Adipose tissue (tissue), 3 donors: ENCODE data around the gene SOX6. TPM values are rescaled to one million over a fixed set of nuclear protein-coding genes. Genes with fewer than 3 reads are reported as not detected.

Source experiments
- H3K27ac ChIP-seq: one replicate; pipeline ENCODE4 v1.5.1; 2013; ENCODE audit warnings: low read depth, low read length
- WGBS, 3 donors: extraction: QIAGEN DNeasy Blood & Tissue Kit; methylation state at CpG; one replicate each; pipeline ENCODE4 v1.1.7; 2013; 5-methylcytosine and 5-hydroxymethylcytosine counted together
- polyA plus RNA-seq, 3 donors: library from polyadenylated mRNA; stranded (reverse); fragments of 200-250 nt; gene quantifications; one replicate each; pipeline ENCODE4 v1.2.3, GENCODE V29; 2013
- donor health status: healthy with polysubstance abuse.
- donor health status: Bipolar disorder and iron deficiency.
- donor health status: healthy.

The SOX6 gene
- polyA plus RNA-seq, 3 donors = 1.3 to 3.2 (median 1.7) TPM

GRCh38 chr11:16291729-16292128 lies 64.6 kb downstream of the SOX6 start:
- WGBS, 3 donors = 1 to 92% (median 85%) methylated on average over 1 of the region's 1 CpG
- H3K27ac ChIP-seq = no peak overlapping the region

- H3K27ac ChIP-seq = no peak overlapping the region
- 90 to 94% (median 92%) methylated on average over 3 of the region's 3 CpGs for WGBS, 3 donors
These were observed 66.8 kb downstream of the SOX6 start for GRCh38 chr11:16289541-16289940.

- no peak overlapping the region for H3K27ac ChIP-seq
- 84 to 92% (median 89%) methylated on average over 3 of the region's 3 CpGs for WGBS, 3 donors
These were observed 68.6 kb downstream of the SOX6 start for GRCh38 chr11:16287630-16288280.

- no peak overlapping the region for H3K27ac ChIP-seq
- 48 to 68% (median 48%) methylated on average over 3 of the region's 3 CpGs for WGBS, 3 donors
These were observed 70.3 kb downstream of the SOX6 start for GRCh38 chr11:16286095-16286494.

GRCh38 chr11:16280256-16280682 lies 76.1 kb downstream of the SOX6 start:
- WGBS, 3 donors = 32 to 56% (median 37%) methylated on average over 5 of the region's 5 CpGs
- no peak overlapping the region for H3K27ac ChIP-seq

- no peak overlapping the region for H3K27ac ChIP-seq
These were observed 76.8 kb downstream of the SOX6 start for GRCh38 chr11:16279524-16279923.

- no peak overlapping the region for H3K27ac ChIP-seq
- 49 to 88% (median 67%) methylated on average over 1 of the region's 1 CpG for WGBS, 3 donors
These were observed 77.4 kb downstream of the SOX6 start for GRCh38 chr11:16278979-16279378.

- 93 to 97% (median 95%) methylated on average over 2 of the region's 2 CpGs for WGBS, 3 donors
These were observed 78.1 kb downstream of the SOX6 start for GRCh38 chr11:16278273-16278672.

GRCh38 chr11:16276251-16276650 lies 80.1 kb downstream of the SOX6 start:
- no peak overlapping the region for H3K27ac ChIP-seq
- WGBS, 3 donors = 91 to 96% (median 91%) methylated on average over 2 of the region's 2 CpGs

More at GRCh38 chr11:16278273-16278672, 78.1 kb downstream of the SOX6 start:
- H3K27ac ChIP-seq = no peak overlapping the region

GRCh38 chr11:16271258-16271657 lies 85.1 kb downstream of the SOX6 start:
- 62 to 88% (median 70%) methylated on average over 1 of the region's 1 CpG for WGBS, 3 donors
- H3K27ac ChIP-seq = no peak overlapping the region

GRCh38 chr11:16266021-16266420 lies 90.3 kb downstream of the SOX6 start:
- no peak overlapping the region for H3K27ac ChIP-seq

- no peak overlapping the region for H3K27ac ChIP-seq
- 74 to 83% (median 79%) methylated on average over 3 of the region's 3 CpGs for WGBS, 3 donors
These were observed 91.3 kb downstream of the SOX6 start for GRCh38 chr11:16265022-16265421.

GRCh38 chr11:16262645-16262955 lies 93.7 kb downstream of the SOX6 start:
- no peak overlapping the region for H3K27ac ChIP-seq

GRCh38 chr11:16261836-16262644 lies 94.3 kb downstream of the SOX6 start:
- 63 to 82% (median 80%) methylated on average over 3 of the region's 3 CpGs for WGBS, 3 donors
- no peak overlapping the region for H3K27ac ChIP-seq

GRCh38 chr11:16252373-16252772 lies 104.0 kb downstream of the SOX6 start:
- no peak overlapping the region for H3K27ac ChIP-seq
- 67 to 76% (median 72%) methylated on average over 4 of the region's 4 CpGs for WGBS, 3 donors

- H3K27ac ChIP-seq = no peak overlapping the region
- WGBS, 3 donors = 74 to 92% (median 77%) methylated on average over 2 of the region's 2 CpGs
These were observed 108.1 kb downstream of the SOX6 start for GRCh38 chr11:16248248-16248647.

GRCh38 chr11:16242806-16243205 lies 113.5 kb downstream of the SOX6 start:
- 78 to 86% (median 85%) methylated on average over 2 of the region's 2 CpGs for WGBS, 3 donors
- H3K27ac ChIP-seq = no peak overlapping the region

GRCh38 chr11:16240687-16241086 lies 115.7 kb downstream of the SOX6 start:
- H3K27ac ChIP-seq = no peak overlapping the region
- WGBS, 3 donors = 87 to 98% (median 91%) methylated on average over 1 of the region's 1 CpG

- no peak overlapping the region for H3K27ac ChIP-seq
- WGBS, 3 donors = 58 to 72% (median 59%) methylated on average over 7 of the region's 7 CpGs
These were observed 116.9 kb downstream of the SOX6 start for GRCh38 chr11:16239141-16240105.
